Measurements from ENCODE around the gene ST8SIA2.
"Not testable (repeated sequence)": the region's sequence is repeated elsewhere in the genome, so short reads cannot be mapped to it uniquely, and the experiment has no call there.

Gene ST8SIA2

DNA sequence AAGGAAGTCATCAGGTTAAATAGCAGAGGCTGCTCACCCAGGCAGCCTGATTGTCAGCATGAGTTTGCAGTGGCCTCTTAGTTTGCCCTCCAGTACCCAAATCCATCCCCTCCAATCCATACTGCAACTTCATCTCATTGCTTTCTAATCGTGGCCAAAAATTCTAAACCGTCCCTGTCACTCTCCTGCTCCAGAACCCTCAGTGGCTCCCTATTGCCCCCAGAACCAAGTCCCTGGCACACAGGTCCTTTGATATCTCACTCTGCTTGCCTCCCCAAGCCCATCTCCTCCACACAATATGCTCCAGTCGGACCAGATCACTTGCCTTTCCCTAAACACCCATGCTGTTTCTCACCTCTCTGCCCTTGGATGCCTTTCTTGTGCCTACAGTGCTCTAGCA, 49.7 kb downstream of the ST8SIA2 start:
- no peak for DNase-seq (ENCODE audit: low read depth in 2 of 2)

DNA sequence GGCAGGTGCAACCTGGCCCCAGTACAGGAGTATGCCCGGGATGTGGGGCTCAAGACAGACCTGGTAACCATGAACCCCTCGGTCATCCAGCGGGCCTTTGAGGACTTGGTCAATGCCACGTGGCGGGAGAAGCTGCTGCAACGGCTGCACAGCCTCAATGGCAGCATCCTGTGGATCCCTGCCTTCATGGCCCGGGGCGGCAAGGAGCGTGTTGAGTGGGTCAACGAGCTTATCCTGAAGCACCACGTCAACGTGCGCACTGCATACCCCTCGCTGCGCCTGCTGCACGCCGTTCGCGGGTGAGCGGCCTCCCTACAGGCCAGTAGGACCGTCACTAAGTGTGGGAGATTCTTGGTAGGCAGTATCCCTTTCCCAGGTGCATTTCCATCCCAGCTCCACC, 51.0 kb downstream of the ST8SIA2 start:
- no peak for DNase-seq (ENCODE audit: low read depth in 2 of 2)

- DNase-seq (ENCODE audit: low read depth in 2 of 2), result no peak
These were observed 54.7 kb downstream of the ST8SIA2 start for GRCh38 chr15:92448370-92448769.

GRCh38 chr15:92449476-92449875, 55.8 kb downstream of the ST8SIA2 start:
- no peak for DNase-seq (ENCODE audit: low read depth in 2 of 2)

DNA sequence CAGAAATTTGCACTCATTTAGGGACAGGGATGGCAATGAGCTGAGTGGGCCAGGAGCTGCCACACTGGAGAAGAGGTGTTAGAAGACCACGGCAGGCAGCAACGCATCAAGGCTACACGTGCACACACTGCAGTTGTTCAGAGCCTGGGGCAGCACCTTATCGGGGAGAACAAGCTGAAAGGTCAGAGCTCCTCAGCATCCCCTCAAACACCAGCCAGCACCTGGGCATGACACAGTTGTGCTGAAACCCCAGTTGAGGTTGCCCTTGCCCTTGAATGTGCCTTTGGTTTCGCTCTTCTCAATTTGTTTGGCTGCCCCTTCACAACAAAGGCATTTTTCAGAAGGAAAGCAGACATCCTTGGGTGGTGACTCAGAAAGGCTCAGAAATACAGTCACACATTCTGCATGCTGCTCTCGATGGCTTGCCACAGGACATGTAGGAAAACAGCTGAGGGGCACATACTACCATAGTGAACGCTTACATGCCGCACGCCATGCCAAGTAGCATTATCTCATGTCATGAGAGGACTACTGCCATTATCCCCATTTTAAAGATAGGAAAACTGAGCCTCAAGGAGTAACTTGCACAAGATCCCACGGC, 57.6 kb downstream of the ST8SIA2 start:
- DNase-seq (ENCODE audit: low read depth in 2 of 2), result no peak

DNA sequence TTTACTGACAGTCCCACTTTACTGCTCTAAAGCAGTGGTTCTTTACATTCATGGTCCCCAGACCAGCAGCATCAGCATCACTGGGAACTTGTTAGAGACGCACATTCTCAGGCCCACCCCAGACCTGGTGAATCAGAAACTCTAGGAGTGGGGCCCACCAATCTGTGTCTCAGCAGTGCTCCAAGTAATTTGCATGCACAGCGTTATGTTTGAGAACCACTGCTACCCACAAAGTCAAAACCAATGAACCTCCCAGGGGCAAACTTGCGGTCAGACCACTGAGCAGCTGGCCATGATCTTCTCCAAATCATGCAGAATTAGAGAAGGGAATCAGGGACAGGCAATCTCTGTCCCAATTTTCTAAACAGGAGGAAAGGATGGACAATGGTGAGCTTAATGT, 58.5 kb downstream of the ST8SIA2 start:
- DNase-seq (ENCODE audit: low read depth in 2 of 2), result no peak

GRCh38 chr15:92453607-92454006, 59.9 kb downstream of the ST8SIA2 start:
- DNase-seq (ENCODE audit: low read depth in 2 of 2), result no peak

DNA sequence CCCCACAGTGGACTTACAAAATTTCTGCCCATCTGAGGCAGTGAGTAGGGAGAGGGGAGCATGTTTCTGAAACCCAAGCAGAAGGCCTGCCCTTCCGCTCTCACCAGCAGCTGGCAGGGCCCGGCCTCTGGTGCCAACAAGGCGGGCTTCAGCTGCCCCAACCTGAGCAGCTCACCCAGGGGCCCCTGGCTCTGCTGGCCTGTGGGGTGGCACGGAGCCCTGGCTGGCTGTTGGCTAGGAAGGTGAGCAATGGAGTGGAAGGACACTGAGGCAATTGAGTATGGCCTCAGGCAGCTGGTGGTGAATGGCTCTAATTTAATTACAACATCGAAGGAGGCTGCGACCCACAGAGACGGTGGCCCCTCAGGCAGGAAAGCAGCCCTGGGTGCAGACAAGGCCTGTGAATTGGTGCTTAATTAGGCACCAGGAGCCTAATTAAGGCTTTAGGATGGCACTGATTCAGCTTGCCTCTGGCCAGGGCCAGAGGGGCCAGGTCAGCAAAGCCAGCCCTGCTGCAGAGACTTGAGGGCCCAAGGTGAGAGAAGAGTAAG, 60.9 kb downstream of the ST8SIA2 start:
- DNase-seq (ENCODE audit: low read depth in 2 of 2), result no peak

DNA sequence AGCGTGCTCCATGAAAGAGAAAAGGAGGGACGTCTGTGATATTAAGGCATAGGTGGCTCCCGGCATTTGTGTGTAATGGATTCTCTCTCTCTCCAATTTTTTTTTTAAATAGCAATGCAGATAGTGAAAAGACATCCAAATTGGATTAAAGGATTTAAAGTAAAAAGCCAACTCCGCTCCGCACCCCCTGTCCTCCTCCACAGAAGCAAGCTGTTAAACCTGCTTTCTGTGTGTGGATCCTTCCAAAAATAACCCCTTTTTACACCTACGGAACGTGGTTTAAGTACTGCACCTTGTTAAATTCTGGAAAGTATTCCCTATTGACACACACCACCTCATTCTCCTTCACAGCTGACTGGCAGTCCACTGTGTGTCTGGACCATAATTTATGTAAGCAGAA, 61.6 kb downstream of the ST8SIA2 start:
- DNase-seq (ENCODE audit: low read depth in 2 of 2), result no peak

DNA sequence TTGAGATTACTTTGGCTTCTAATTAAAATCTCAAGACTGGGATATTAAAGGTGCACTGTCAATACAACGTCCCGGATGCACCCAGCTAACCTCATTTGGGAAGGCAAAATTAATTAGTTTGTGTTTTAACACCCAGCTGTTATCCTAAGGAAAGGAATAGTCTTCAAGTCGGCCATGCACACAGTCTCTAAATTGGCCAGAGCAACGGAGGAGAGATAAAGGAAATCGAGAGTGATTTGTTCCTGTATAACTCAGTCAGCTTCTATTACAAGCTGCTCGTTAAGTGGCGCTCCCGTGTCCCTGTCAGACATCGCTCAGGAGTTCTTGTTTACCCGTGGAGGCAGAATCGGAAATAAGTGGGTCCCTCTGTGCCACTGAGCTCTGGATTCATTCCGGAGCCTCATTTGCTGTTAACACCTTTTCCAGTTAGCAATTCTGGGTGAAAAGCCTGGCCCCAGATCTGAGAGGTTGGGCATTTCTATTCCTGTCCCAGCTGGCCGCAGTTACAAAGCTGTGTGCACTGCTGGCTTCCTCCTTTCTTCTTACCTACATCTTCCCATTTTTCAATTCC, 63.9 kb downstream of the ST8SIA2 start:
- DNase-seq (ENCODE audit: low read depth in 2 of 2), result no peak

DNA sequence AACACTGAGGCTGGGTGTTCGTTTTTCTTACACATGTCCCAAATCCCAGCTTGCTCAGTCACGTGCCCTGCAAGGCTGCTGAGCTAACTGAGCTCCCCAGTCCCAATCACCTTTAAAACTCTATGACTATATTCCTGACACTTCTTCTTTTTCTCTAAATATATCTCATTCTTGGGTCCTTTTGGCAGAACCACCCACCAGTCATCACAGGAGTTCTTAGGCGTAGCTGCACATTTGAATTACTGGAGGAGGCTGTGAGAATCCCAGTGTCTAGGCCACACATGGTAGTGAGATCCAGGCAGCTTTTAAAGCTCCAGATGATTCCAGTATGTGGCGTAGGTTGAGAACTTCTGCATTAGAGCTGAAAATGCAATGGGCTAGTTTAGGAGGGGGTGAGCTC, 66.3 kb downstream of the ST8SIA2 start:
- no peak for DNase-seq (ENCODE audit: low read depth in 2 of 2)

DNA sequence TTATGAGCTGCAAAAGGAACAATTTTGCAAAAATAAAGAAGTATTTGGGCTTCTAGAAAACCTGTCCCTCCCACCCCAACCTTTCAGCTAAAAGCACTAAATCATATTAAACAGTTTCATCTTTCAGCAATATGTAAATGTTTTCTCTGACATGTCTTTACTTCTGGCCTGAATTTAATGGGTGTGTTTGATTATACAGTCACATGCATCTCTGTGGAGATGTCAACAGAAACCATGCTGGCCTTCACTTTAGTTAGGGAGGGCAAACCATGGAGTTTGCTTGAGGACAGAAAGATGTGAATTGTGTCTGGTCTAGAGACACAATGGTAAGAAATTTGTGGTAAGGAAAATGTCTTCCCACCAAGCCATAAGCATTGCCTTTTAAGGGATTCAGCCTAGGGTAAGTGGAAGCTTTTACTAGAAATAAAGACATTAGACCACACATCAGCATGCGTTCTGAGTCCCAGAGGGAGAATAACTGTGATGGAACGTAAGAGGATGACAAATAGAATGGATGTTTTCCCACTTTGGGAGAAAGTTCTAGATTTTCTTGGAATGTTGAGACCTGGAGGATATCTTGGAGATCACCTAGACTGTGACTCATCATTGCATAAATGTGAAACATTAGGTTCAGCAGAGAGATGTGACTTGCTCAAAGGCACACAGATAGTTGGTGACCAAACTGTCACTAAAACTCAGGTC, 68.9 kb downstream of the ST8SIA2 start:
- DNase-seq (ENCODE audit: low read depth in 2 of 2), result no peak

GRCh38 chr15:92463352-92463751, 69.7 kb downstream of the ST8SIA2 start:
- DNase-seq (ENCODE audit: low read depth in 2 of 2), result no peak

- DNase-seq (ENCODE audit: low read depth in 2 of 2), result no peak
These were observed 70.1 kb downstream of the ST8SIA2 start for GRCh38 chr15:92463826-92464225.

DNA sequence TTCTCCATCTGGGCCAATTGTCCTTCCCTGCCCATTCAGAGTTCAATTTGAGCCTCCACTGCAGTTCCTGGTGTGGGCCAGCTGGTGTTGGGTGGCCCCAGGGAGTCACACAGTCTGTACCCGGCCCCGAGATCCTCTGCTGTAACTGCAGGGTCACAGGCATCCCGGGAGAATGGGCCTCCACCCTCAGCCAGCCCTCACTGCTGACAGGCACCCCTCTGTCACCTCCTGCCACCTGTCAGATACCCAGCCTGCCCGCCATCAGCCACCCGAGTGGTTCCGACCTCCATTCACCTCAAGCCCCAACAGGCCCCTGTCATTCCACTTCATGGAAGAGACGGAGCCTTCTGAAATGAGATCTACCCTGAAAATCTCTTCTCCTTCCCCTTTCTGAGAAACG, 73.2 kb downstream of the ST8SIA2 start:
- DNase-seq (ENCODE audit: low read depth in 2 of 2), result no peak

GRCh38 chr15:92467245-92467644, 73.6 kb downstream of the ST8SIA2 start:
- no peak for DNase-seq (ENCODE audit: low read depth in 2 of 2)

GRCh38 chr15:92468991-92469390, 75.3 kb downstream of the ST8SIA2 start:
- no peak for DNase-seq (ENCODE audit: low read depth in 2 of 2)

GRCh38 chr15:92471288-92471687, 77.6 kb downstream of the ST8SIA2 start:
- no peak for DNase-seq (ENCODE audit: low read depth in 2 of 2)

GRCh38 chr15:92473756-92474155, 80.1 kb downstream of the ST8SIA2 start:
- no peak for DNase-seq (ENCODE audit: low read depth in 2 of 2)

DNA sequence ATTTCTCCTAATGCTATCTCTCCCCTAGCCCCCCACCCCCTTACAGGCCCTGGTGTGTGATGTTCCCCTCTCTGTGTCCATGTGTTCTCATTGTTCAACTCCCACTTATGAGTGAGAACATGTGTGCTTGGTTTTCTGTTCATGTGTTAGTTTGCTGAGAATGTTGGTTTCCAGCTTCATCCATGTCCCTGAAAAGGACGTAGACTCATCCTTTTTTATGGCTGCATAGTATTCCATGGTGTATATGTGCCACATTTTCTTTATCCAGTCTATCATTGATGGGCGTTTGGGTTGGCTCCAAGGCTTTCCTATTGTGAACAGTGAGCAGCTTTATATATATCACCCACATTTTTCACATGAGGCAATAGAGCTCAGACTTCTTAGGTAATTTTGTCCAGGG, 86.0 kb downstream of the ST8SIA2 start:
- not testable (repeated sequence) for DNase-seq (ENCODE audit: low read depth in 2 of 2)

DNA sequence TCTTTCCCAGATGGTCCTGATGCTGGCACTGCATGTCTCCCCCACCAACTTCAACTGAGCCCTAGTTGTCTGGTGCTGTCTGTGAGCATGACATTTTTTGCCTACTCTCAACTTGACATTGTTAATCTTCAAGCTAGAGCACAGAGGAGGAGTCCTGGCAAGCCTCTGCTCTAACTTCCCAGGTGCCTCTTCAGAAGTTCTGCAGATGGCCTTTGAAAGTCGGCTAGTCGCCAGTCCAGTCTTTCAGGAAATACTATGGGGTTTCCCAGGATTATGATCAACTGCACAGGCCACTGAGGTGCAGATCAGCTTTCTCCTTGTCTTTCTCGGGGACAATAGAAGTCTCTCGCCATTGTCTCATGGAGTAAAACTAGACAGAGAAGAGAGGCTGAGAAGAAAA, 86.7 kb downstream of the ST8SIA2 start:
- DNase-seq (ENCODE audit: low read depth in 2 of 2), result no peak

GRCh38 chr15:92485441-92485840, 91.8 kb downstream of the ST8SIA2 start:
- no peak for DNase-seq (ENCODE audit: low read depth in 2 of 2)

- DNase-seq (ENCODE audit: low read depth in 2 of 2), result no peak
These were observed 99.0 kb downstream of the ST8SIA2 start for GRCh38 chr15:92492551-92493115.

All from activated CD4-positive, alpha-beta T cell treated with anti-CD3 and anti-CD28 coated beads for 24 hours (primary cell).